Neural crest cell (in vitro differentiated cells): ENCODE data around the gene SKOR1. TPM values are rescaled to one million over a fixed set of nuclear protein-coding genes. Genes with fewer than 3 reads are reported as not detected.
A peak's percentile ranks its signal among the peaks of the same experiment; 100 is the strongest.

ENCODE experiments used
- DNase-seq: peaks from one replicate; pipeline ENCODE4 v3.0.0; 2021; ENCODE audit warnings: low read depth, mixed read lengths, low spot score
- H3K27ac Mint-ChIP-seq: one replicate; pipeline ENCODE4 v1.8.0; 2021; ENCODE audit warnings: mild to moderate bottlenecking, mixed read lengths; ENCODE audit not compliant: unreplicated experiment
- H3K27me3 Mint-ChIP-seq: 2 replicates; pipeline ENCODE4 v1.8.0; 2021; ENCODE audit warnings: low read depth, mild to moderate bottlenecking, mixed read lengths
- H3K36me3 Mint-ChIP-seq: 2 replicates; pipeline ENCODE4 v1.8.0; 2021; ENCODE audit warnings: low read depth, mild to moderate bottlenecking, mixed read lengths
- H3K4me1 Mint-ChIP-seq: 2 replicates; pipeline ENCODE4 v1.8.0; 2021; ENCODE audit warnings: mixed read lengths
- H3K4me3 Mint-ChIP-seq: one replicate; pipeline ENCODE4 v1.8.0; 2021; ENCODE audit warnings: mild to moderate bottlenecking, mixed read lengths
- H3K9me3 Mint-ChIP-seq: 2 replicates; pipeline ENCODE4 v1.8.0; 2021; ENCODE audit warnings: mixed read lengths
- CTCF ChIP-seq: fragments of 200-600 bp; sonication (generic); conservative IDR thresholded peaks from 2 replicates; pipeline ENCODE4 v1.5.0; 2021; ENCODE audit warnings: antibody characterized with exemption, mild to moderate bottlenecking
- total RNA-seq: library from RNA; stranded (reverse); gene quantifications from 2 replicates; pipeline ENCODE4 v1.2.1, GENCODE V29; 2021

The SKOR1 gene
- total RNA-seq, 1 donor from 2014 or later: 0.49 TPM

- H3K9me3 Mint-ChIP-seq: no peaks in the 10 kb centered on the region
- peak overlapping the region; percentile 85 for H3K4me3 Mint-ChIP-seq
- no peak for TF ChIP-seq CTCF
- peaks cover 85% of the 10 kb centered on the region for H3K27me3 Mint-ChIP-seq
- H3K27ac Mint-ChIP-seq: no peak overlapping the region
- H3K36me3 Mint-ChIP-seq: no peaks in the 10 kb centered on the region
- peaks cover 31% of the 10 kb centered on the region for H3K4me1 Mint-ChIP-seq
- DNase-seq: no peak
These were observed 926 bp upstream of the SKOR1 start for GRCh38 chr15:67824197-67824968.

GRCh38 chr15:67825881-67826716 is 790 bp downstream of the SKOR1 start:
- Mint-ChIP-seq H3K4me3 (peak overlapping the region; percentile 71), H3K36me3 (no peaks in the 10 kb centered on the region), H3K9me3 (no peaks in the 10 kb centered on the region), H3K4me1 (peaks cover 32% of the 10 kb centered on the region), H3K27me3 (peaks cover 84% of the 10 kb centered on the region), H3K27ac (no peak overlapping the region)
- no peak for TF ChIP-seq CTCF
- no peak for DNase-seq

GRCh38 chr15:67826717-67827561 is 1.6 kb downstream of the SKOR1 start:
- Mint-ChIP-seq H3K36me3 (no peaks in the 10 kb centered on the region), H3K27me3 (peaks cover 84% of the 10 kb centered on the region), H3K4me3 (no peak overlapping the region), H3K27ac (no peak overlapping the region), H3K9me3 (no peaks in the 10 kb centered on the region), H3K4me1 (peaks cover 24% of the 10 kb centered on the region)
- DNase-seq: no peak
- TF ChIP-seq CTCF: no peak

GRCh38 chr15:67827562-67828277 is 2.4 kb downstream of the SKOR1 start:
- H3K9me3 Mint-ChIP-seq: no peaks in the 10 kb centered on the region
- no peak overlapping the region for H3K4me3 Mint-ChIP-seq
- no peak for TF ChIP-seq CTCF
- peaks cover 19% of the 10 kb centered on the region for H3K4me1 Mint-ChIP-seq
- no peak for DNase-seq
- no peaks in the 10 kb centered on the region for H3K36me3 Mint-ChIP-seq
- peaks cover 84% of the 10 kb centered on the region for H3K27me3 Mint-ChIP-seq
- H3K27ac Mint-ChIP-seq: no peak overlapping the region
